Measurements from ENCODE around the gene RASSF5.

DNA sequence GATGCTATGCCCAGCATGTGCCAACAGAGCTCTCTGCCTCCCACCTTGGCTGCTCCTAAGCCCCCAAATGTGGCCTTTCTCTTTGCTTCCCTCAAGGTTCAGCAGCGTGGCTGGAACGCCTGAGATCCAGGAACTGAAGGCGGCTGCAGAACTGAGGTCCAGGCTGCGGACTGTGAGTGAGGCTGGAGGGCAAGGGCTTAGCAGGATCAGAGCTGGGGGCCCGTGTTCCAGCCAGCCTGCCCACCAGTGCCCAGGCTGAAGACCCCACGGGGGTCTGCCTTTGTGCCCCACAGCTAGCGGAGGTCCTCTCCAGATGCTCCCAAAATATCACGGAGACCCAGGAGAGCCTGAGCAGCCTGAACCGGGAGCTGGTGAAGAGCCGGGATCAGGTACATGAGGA is 22.4 kb upstream of the RASSF5 start:
- TF ChIP-seq CTCF (IDR thresholded peaks at IDR 0.05) (no peak), EZH2 (IDR thresholded peaks at IDR 0.05; ENCODE audit: borderline replicate concordance, insufficient read depth, low read depth, low read length, poor library complexity, severe bottlenecking) (no peak)

Data from B cell (primary cell).